BE2C (cell line): ENCODE data around the gene OR52I1.

Experiments
- DNase-seq: peaks from one replicate; pipeline ENCODE4 v3.0.0-alpha.2; 2020
- H3K27me3 ChIP-seq: fragments of 250-450 bp; sonication (Bioruptor Pico); 2 replicates; pipeline ENCODE4 v1.5.1; 2020; ENCODE audit warnings: mild to moderate bottlenecking
- H3K36me3 ChIP-seq: fragments of 250-450 bp; sonication (Bioruptor Pico); 2 replicates; pipeline ENCODE4 v1.5.1; 2020; ENCODE audit warnings: mild to moderate bottlenecking
- H3K4me1 ChIP-seq: fragments of 250-450 bp; sonication (Bioruptor Pico); 2 replicates; pipeline ENCODE4 v1.5.1; 2020
- H3K4me3 ChIP-seq: 2 replicates; pipeline ENCODE4 v1.5.1; 2011; ENCODE audit warnings: low read depth, low read length
- H3K9me3 ChIP-seq: fragments of 250-450 bp; sonication (Bioruptor Pico); 2 replicates; pipeline ENCODE4 v1.5.1; 2020
- TF ChIP-seq, protein P1 (sequence below): IDR thresholded peaks from 2 replicates; pipeline ENCODE4 v1.5.1; 2012; ENCODE audit warnings: mild to moderate bottlenecking, low read depth, low read length

The OR52I1 gene

DNA sequence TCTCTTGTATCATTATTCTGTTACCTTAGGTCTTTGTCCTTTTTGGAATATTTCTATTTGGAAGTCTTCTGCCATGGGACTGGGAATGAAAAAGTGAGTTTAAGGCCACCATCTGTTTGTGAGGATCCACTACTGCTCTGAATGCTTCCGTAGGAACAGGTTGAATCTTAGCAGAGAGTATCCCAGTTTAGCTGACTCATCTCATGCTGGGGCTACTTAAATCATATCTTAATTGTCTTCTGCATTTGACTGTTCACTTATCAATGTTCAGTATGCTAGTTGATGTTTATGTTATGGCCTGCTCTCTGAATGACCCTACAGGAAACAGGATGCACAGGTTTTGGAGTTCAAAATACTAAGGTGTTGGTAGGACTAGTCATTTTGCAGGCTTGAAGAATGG is 13.7 kb upstream of the OR52I1 start:
- no peak for DNase-seq
- no peak overlapping the region for H3K4me3 ChIP-seq
- no peaks in the 10 kb centered on the region for H3K9me3 ChIP-seq
- no peaks in the 10 kb centered on the region for H3K36me3 ChIP-seq
- TF ChIP-seq, protein P1, sequence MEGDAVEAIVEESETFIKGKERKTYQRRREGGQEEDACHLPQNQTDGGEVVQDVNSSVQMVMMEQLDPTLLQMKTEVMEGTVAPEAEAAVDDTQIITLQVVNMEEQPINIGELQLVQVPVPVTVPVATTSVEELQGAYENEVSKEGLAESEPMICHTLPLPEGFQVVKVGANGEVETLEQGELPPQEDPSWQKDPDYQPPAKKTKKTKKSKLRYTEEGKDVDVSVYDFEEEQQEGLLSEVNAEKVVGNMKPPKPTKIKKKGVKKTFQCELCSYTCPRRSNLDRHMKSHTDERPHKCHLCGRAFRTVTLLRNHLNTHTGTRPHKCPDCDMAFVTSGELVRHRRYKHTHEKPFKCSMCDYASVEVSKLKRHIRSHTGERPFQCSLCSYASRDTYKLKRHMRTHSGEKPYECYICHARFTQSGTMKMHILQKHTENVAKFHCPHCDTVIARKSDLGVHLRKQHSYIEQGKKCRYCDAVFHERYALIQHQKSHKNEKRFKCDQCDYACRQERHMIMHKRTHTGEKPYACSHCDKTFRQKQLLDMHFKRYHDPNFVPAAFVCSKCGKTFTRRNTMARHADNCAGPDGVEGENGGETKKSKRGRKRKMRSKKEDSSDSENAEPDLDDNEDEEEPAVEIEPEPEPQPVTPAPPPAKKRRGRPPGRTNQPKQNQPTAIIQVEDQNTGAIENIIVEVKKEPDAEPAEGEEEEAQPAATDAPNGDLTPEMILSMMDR, result no peak
- no peaks in the 10 kb centered on the region for H3K27me3 ChIP-seq
- H3K4me1 ChIP-seq, result no peaks in the 10 kb centered on the region

DNA sequence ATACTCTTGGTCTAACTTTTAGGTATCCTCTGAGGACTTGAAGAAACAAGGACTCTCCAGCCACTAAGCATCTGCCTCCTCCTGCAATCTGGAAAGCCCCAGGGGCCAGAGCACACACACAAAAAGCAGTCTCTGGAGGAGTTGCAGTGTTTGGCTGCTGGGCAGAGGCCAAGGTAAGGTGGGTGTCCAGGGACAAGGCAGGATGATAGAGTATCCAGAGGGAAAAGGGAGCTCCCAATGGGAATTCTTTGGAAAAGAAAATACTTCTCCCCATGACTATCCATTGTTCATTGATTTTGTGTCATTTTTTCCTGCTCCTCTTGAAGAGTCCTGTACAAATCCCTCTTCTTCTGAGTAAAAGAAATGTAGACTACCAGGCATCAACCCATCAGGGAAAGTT is 12.4 kb upstream of the OR52I1 start, which contains the start of gene OR52I2:
Gene OR52I2, plus strand, starts transcription at position 301 of the 400 bp plus-strand sequence.
- no peak for DNase-seq
- TF ChIP-seq, protein P1, result no peak
- Histone ChIP-seq H3K27me3 (no peaks in the 10 kb centered on the region), H3K9me3 (no peaks in the 10 kb centered on the region), H3K36me3 (no peaks in the 10 kb centered on the region), H3K4me3 (no peak within 1 kb of the TSS), H3K4me1 (no peaks in the 10 kb centered on the region)

DNA sequence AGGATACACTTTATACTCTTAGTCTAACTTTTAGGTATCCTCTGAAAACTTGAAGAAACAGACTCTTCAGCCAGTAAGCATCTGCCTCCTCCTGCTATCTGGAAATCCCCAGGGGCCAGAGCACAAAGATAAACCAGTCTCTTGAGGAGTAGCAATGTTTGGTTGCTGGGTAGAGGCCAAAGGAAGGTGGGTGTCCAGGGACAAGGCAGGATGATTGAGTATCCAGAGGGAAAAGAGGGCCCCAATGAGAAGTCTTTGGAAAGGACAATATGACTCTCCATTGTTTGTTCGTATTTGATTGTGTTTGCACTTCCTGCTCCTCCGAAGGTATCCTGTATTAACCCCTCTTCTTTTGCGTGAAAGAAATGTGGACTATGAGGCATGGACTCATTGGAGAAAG is 4.8 kb upstream of the OR52I1 start:
- H3K4me3 ChIP-seq, result no peak overlapping the region
- DNase-seq, result no peak
- no peaks in the 10 kb centered on the region for H3K36me3 ChIP-seq
- TF ChIP-seq, protein P1, result no peak
- H3K27me3 ChIP-seq, result no peaks in the 10 kb centered on the region
- H3K4me1 ChIP-seq, result no peaks in the 10 kb centered on the region
- H3K9me3 ChIP-seq, result no peaks in the 10 kb centered on the region

DNA sequence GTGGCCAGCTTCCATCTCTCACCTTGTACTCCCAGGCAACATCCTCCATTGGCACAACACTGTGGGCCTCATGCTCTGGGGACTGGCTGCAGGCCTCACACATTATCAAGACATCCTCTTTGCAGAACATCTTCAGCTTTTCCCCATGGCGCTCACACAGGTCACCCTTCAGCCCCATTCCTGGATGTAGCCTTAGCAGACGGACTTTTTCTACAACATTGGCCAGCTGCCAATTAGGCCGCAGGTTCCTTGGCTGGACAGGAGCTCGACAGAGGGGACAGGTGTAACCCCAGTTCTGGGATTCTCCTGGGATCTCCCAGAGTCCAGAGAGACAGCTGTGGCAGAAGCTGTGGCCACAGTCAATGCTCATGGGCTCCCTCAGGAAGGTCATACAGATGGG is 11.2 kb downstream of the OR52I1 start:
- Histone ChIP-seq H3K4me3 (no peak overlapping the region), H3K4me1 (no peaks in the 10 kb centered on the region), H3K9me3 (no peaks in the 10 kb centered on the region), H3K36me3 (no peaks in the 10 kb centered on the region), H3K27me3 (no peaks in the 10 kb centered on the region)
- no peak for DNase-seq
- TF ChIP-seq, protein P1, result no peak

DNA sequence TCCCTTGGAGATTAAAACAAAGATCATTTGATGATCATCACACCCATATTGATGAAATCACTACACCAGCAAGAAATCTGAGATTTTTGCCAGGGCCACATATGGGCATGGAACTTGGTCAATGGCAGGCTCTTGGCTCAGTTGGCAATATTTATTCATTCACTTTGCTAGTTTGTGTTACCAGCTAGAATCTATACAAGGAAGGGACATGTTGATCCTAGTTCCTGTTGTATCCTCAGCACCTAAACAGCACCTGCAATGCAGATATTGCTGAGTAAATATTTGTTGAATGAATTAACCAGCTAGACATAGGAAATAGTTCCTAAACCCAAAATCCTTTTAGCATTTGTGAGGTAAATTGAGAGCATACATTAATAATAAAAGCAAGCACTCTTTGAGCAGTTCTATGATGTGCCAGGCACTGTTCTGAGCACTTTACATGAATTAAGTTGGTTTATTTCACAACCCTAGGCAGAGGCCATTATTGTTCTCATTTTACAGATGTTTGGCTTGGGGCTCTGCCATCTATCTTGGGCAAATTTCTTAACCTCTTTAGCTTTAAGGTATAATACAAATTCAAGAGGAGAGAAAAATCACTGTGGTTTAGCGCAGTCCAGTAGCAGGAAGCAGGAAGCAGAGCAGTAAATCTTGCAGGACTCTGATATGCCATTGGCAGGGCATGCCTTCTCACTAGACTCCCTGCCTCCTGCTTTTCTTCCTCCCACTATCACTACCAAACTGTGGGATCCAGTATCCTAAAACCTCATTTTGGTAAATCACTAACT is 12.6 kb downstream of the OR52I1 start:
- Histone ChIP-seq H3K4me3 (no peak overlapping the region), H3K9me3 (no peaks in the 10 kb centered on the region), H3K4me1 (no peaks in the 10 kb centered on the region), H3K27me3 (no peaks in the 10 kb centered on the region), H3K36me3 (no peaks in the 10 kb centered on the region)
- TF ChIP-seq, protein P1, result no peak
- DNase-seq, result no peak

DNA sequence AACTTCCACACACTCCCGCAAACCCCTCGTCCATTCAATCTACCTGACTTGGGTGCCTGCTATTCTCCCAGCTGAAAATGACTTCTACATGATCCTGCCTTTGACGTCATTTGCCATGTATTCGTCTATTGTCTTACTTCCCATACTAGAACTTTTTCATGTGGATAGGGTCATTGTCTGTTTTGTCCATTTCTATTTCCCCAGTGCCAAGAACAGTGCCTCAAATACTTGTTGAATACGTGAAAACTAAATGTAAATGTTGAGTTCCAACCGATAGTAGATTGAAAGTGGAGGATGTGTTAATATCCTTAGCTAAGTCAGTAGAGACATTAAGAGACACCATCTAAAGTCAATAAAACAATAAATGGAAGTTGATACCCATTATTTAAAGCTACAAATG is 13.3 kb downstream of the OR52I1 start:
- H3K4me3 ChIP-seq, result peak overlapping the region; percentile 61
- no peaks in the 10 kb centered on the region for H3K4me1 ChIP-seq
- no peaks in the 10 kb centered on the region for H3K9me3 ChIP-seq
- H3K36me3 ChIP-seq, result no peaks in the 10 kb centered on the region
- DNase-seq, result no peak
- H3K27me3 ChIP-seq, result no peaks in the 10 kb centered on the region
- TF ChIP-seq, protein P1, result no peak
